GM20431 (cell line): Measurements from ENCODE around the gene NLK.
"Not testable (repeated sequence)": the region's sequence is repeated elsewhere in the genome, so short reads cannot be mapped to it uniquely, and the experiment has no call there.

ENCODE experiments used
- in situ Hi-C: fragments of 300-500 bp; cut with MseI, MboI; formaldehyde crosslinking; loops from one replicate; pipeline ENCODE4 v1.15.0; 2020; ENCODE audit warnings: low sequenced_read_pairs; ENCODE audit not compliant: unreplicated experiment

The NLK gene

DNA sequence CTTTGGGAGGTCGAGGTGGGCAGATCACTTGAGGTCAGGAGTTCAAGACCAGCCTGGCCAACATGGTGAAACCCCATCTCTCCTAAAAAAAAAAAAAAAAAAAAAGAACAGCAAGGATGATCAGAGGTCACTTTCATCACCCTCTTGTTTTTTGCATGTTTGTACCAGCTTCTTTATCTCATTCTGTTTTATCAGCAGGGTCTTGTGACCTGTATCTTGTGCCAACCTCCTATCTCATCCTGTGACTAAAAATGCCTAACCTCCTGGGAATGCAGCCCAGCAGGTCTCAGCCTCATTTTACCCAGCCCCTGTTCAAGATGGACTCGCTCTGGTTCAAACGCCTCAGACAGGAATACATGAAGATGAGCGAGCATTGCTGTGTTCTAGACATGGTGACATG is 200.8 kb downstream of the NLK start:
- in situ Hi-C loops, result not testable (repeated sequence)

DNA sequence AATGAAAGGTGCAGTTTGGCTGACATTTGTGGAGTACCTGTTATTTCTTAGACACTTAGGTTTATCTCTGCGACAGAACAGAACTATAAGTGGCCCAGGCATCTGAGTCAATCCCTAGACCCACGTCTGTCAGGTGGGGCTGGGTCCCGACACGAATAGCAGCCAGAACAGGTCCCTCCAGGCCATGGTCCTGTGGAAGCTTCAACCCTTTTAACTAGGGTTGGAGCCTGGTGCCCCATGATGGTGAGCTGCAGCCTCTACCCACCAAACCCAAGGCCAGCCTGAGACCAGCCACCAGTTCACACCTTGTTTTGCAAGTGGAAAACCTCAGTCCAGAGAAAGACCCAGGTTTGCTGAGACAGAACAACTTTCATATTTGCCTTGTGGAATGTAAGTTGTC is 202.0 kb downstream of the NLK start:
- in situ Hi-C loops, result no loop called here
